ENCODE measurements around the gene ITSN1. TPM values are rescaled to one million over a fixed set of nuclear protein-coding genes. Genes with fewer than 3 reads are reported as not detected.

The ITSN1 gene
- total RNA-seq, 1 experiment from 2014 or later = 50.3 TPM

DNA sequence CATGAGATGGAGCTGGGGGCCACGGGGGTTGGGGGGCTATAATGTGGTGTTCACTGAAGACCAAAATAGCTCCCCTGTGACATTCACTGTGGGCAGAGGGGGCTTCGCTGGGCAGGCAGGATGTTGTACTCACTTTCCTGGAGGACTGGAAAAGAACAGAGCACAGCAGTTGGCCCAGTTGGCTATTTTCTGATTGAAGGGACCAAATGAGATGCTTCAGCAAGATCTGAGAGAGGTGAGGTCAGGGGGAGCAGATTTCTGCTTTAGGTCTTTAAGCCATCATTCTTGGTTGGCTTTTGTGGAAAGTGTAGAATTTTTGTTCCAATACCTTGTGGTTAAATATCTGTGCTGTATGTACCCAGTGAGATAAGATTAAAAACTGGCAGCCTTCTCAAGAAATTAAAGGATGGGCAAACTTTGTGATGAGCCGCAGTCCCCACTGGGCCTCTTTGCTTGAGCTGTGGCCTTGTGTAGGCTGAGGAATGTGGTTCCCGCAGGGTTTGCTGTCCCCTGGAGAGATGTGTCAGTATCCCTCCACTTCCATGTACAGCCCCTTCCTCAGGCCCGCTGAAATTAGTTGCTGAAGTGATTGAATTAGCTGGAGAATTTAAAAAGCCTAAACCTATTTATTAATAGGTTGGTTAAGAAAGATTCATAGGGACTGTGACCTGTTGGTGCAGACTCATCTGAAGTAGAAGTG lies 192.7 kb downstream of the ITSN1 start:
- Histone ChIP-seq H3K27ac (ENCODE audit: low read length) (no peak overlapping the region), H3K4me3 (ENCODE audit: low read depth in 2 of 2, low read length in 2 of 2) (no peak overlapping the region), H3K4me1 (ENCODE audit: control insufficient read depth, insufficient read depth, low read length) (no peaks in the 10 kb centered on the region), H3K36me3 (ENCODE audit: control insufficient read depth, insufficient read depth, low read length) (peaks cover 2% of the 10 kb centered on the region; the same call in 1 of the 2 replicates), H3K27me3 (ENCODE audit: control insufficient read depth, insufficient read depth, low read length) (no peaks in the 10 kb centered on the region), H3K9me3 (ENCODE audit: control insufficient read depth, insufficient read depth, low read depth, low read length) (no peaks in the 10 kb centered on the region)
- BruUV-seq (replicated peaks) = no TSS peak
- TF ChIP-seq SIN3A (IDR thresholded peaks at IDR 0.05; ENCODE audit: borderline replicate concordance, insufficient read depth, low read depth, low read length) (no peak), POLR2AphosphoS5 (IDR thresholded peaks at IDR 0.05; ENCODE audit: low read depth, low read length) (no peak), REST (IDR thresholded peaks at IDR 0.05; ENCODE audit: insufficient read depth in 1 of 2, low read depth in 2 of 2, low read length in 1 of 2) (no peak), TCF7L2 (IDR thresholded peaks at IDR 0.05; ENCODE audit: low read depth, low read length) (no peak)
- TF ChIP-seq, protein P1, sequence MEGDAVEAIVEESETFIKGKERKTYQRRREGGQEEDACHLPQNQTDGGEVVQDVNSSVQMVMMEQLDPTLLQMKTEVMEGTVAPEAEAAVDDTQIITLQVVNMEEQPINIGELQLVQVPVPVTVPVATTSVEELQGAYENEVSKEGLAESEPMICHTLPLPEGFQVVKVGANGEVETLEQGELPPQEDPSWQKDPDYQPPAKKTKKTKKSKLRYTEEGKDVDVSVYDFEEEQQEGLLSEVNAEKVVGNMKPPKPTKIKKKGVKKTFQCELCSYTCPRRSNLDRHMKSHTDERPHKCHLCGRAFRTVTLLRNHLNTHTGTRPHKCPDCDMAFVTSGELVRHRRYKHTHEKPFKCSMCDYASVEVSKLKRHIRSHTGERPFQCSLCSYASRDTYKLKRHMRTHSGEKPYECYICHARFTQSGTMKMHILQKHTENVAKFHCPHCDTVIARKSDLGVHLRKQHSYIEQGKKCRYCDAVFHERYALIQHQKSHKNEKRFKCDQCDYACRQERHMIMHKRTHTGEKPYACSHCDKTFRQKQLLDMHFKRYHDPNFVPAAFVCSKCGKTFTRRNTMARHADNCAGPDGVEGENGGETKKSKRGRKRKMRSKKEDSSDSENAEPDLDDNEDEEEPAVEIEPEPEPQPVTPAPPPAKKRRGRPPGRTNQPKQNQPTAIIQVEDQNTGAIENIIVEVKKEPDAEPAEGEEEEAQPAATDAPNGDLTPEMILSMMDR (IDR thresholded peaks at IDR 0.05) = no peak
- in situ Hi-C loops (cut with HindIII; ENCODE audit: low pct_unique_long_range_greater_than_20kb, low sequenced_read_pairs) = no loop called here
- ATAC-seq = no peak
- POLR2A ChIA-PET = no interaction called here
- CTCF ChIA-PET = no interaction called here
- intact Hi-C loops (cut with micrococcal nuclease; ENCODE audit: unreplicated experiment) = no loop called here
- no peak for DNase-seq (ENCODE audit: low read depth, low spot score)

DNA sequence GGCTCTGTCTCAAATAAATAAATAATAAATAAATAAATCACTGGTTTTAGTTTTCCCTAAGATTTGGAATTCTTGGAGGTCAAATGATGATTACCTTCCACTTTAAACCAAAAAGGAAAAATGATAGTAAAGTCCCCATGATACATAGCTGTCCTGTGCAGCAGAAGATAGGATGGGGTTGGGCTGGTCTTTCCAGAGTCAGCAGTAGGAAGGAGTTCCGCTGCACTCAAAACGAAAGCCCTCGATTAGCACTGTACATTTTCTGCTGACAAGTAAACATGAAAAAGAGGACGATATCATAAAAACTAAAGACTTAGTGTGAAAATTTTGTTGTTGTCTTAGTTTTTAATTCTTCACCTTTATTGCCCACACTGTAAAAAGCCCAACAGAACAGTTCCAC lies 193.6 kb downstream of the ITSN1 start:
- TF ChIP-seq REST (IDR thresholded peaks at IDR 0.05; ENCODE audit: insufficient read depth in 1 of 2, low read depth in 2 of 2, low read length in 1 of 2) (no peak), SIN3A (IDR thresholded peaks at IDR 0.05; ENCODE audit: borderline replicate concordance, insufficient read depth, low read depth, low read length) (no peak), POLR2AphosphoS5 (IDR thresholded peaks at IDR 0.05; ENCODE audit: low read depth, low read length) (no peak), TCF7L2 (IDR thresholded peaks at IDR 0.05; ENCODE audit: low read depth, low read length) (no peak)
- TF ChIP-seq, protein P1 (IDR thresholded peaks at IDR 0.05) = no peak
- CTCF ChIA-PET = no interaction called here

More for the DNA sequence above, 193.6 kb downstream of the ITSN1 start:
- no peaks in the 10 kb centered on the region for H3K9me3 ChIP-seq (ENCODE audit: control insufficient read depth, insufficient read depth, low read depth, low read length)
- DNase-seq (ENCODE audit: low read depth, low spot score) = no peak
- H3K36me3 ChIP-seq (ENCODE audit: control insufficient read depth, insufficient read depth, low read length) = peaks cover 2% of the 10 kb centered on the region; the same call in 1 of the 2 replicates
- H3K4me1 ChIP-seq (ENCODE audit: control insufficient read depth, insufficient read depth, low read length) = no peaks in the 10 kb centered on the region
- H3K4me3 ChIP-seq (ENCODE audit: low read depth in 2 of 2, low read length in 2 of 2) = no peak overlapping the region
- H3K27ac ChIP-seq (ENCODE audit: low read length) = no peak overlapping the region
- intact Hi-C loops (cut with micrococcal nuclease; ENCODE audit: unreplicated experiment) (no loop called here), in situ Hi-C loops (cut with HindIII; ENCODE audit: low pct_unique_long_range_greater_than_20kb, low sequenced_read_pairs) (no loop called here)
- POLR2A ChIA-PET = no interaction called here
- no TSS peak for BruUV-seq (replicated peaks)
- H3K27me3 ChIP-seq (ENCODE audit: control insufficient read depth, insufficient read depth, low read length) = no peaks in the 10 kb centered on the region
- no peak for ATAC-seq
